GM12801 (cell line): Measurements from ENCODE around the gene ASAP2.

ENCODE experiments used
- TF ChIP-seq, protein P1 (sequence below): IDR thresholded peaks from one replicate; pipeline ENCODE4 v1.5.1; 2011; ENCODE audit warnings: control low read depth; ENCODE audit not compliant: insufficient read length; ENCODE audit errors: extremely low read depth

Gene ASAP2

DNA sequence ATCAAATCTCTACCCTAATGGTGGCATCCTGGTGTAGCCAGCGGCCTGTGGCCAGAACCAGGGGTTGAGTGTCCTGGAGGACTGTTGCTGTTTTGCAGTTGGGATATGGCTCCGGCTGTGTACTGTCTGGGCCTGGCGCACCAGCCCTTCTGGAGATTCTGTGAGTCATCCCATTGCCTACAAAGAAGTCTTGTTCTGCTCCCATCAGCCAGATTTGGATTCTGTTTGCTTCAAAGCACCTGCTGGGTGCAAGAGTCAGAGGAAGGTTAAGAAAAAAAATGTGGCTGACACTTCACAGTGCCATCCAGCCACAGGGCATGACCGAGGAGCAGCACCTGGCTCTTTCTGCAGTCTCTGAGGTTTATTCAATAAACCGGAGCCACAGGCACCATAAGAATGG is 41.0 kb upstream of the ASAP2 start:
- TF ChIP-seq, protein P1, sequence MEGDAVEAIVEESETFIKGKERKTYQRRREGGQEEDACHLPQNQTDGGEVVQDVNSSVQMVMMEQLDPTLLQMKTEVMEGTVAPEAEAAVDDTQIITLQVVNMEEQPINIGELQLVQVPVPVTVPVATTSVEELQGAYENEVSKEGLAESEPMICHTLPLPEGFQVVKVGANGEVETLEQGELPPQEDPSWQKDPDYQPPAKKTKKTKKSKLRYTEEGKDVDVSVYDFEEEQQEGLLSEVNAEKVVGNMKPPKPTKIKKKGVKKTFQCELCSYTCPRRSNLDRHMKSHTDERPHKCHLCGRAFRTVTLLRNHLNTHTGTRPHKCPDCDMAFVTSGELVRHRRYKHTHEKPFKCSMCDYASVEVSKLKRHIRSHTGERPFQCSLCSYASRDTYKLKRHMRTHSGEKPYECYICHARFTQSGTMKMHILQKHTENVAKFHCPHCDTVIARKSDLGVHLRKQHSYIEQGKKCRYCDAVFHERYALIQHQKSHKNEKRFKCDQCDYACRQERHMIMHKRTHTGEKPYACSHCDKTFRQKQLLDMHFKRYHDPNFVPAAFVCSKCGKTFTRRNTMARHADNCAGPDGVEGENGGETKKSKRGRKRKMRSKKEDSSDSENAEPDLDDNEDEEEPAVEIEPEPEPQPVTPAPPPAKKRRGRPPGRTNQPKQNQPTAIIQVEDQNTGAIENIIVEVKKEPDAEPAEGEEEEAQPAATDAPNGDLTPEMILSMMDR, result no peak

DNA sequence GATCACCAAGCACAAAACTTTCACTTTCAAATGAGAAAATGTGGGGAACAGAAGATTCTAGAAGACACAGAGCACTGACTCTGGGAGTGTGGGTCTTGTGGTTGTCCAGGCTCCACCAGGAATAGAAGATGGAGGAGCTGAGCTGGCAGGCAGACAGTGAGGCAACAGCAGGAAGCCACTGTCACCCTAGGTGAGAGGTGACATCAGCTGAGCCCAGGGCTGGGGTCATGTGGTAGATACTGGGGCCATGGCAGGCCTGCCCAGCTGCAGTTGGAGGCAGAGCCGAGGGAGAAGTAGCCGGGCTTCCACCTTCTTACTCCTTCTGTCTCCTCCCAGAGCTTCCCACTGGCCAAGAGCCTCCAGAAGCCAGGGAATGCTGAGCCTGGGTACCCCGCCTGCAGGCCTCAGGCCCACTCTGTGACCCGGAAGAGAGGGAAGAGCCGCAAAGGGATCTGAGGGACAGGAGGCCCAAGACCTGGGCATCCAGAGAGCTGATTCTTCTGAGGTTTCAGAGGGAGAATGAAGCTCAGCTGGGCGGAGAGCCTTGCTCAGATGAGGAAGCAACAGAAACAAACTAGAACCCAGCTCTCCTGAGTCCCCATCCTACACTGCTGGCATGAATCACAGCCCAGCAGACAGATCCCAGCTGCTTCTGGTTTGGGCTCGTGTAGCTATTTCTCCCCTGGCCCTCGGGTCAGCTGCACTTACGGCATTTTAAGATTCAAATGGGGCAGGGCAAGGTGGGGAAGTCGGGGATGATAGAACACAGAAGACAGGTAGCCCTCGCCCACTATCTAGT is 39.8 kb upstream of the ASAP2 start:
- TF ChIP-seq, protein P1, result no peak

GRCh38 chr2:9167718-9168657 is 38.6 kb upstream of the ASAP2 start:
- TF ChIP-seq, protein P1, result no peak

- TF ChIP-seq, protein P1, result no peak
Observed at GRCh38 chr2:9168821-9169221, 37.8 kb upstream of the ASAP2 start.

DNA sequence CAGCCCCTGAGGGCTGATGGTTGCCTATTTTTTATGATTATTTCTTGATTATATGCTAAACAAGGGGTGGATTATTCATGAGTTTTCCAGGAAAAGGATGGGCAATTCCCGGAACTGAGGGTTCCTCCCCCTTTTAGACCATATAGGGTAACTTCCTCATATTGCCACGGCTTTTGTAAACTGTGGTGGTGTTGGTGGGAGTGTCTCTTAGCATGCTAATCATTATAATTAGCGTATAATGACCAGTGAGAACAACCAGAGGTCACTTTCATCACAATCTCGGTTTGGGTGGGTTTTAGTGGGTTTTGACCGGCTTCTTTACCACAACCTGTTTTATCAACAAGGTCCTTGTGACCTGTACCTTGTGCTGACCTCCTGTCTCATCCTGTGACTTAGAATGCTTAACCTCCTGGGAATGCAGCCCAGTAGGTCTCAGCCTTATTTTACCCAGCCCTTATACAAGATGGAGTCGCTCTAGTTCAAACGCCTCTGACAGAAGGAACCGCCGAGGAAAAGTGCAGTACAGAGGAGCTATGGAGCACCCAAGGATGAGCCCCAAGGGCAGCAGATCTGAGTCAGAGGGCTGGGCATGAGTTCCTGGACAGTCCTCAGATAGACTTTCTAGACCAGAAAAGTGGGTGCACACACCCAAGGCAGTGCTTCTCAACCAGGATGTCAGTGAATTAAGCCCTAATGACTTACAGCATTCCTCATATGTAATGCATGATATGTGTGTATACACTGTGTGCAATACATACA is 37.1 kb upstream of the ASAP2 start:
- TF ChIP-seq, protein P1, result no peak

GRCh38 chr2:9170458-9171130 is 36.0 kb upstream of the ASAP2 start:
- TF ChIP-seq, protein P1, result no peak
